PC-9 (cell line): ENCODE measurements around the gene MUSTN1.

Experiments
- CTCF ChIP-seq: fragments of 200-600 bp; sonication (generic); conservative IDR thresholded peaks from 2 replicates; pipeline ENCODE4 v1.6.1; 2017; ENCODE audit warnings: mixed run types, antibody characterized with exemption, mild to moderate bottlenecking, moderate library complexity
- EZH2 ChIP-seq: fragments of 200-600 bp; sonication (generic); IDR thresholded peaks from 2 replicates; pipeline ENCODE4 v1.8.0; 2017; ENCODE audit warnings: antibody characterized with exemption, low read depth

- TF ChIP-seq CTCF (no peak), EZH2 (no peak)
Observed at GRCh38 chr3:52857864-52858263, 23.0 kb upstream of the MUSTN1 start.
